DMS79 treated with DMSO at 0.1 percent for 48 hours (cell line): ENCODE data around the gene PLA2G2A.

Source experiments
- DNase-seq: peaks from one replicate; lab custom pipeline; 2025; lab: John Stamatoyannopoulos, UW

The PLA2G2A gene

GRCh38 chr1:19926296-19927129 lies 52.9 kb downstream of the PLA2G2A start:
- no peak for DNase-seq
